Breast epithelium (tissue), 4 donors: ENCODE data around the gene CCNG2. TPM values are rescaled to one million over a fixed set of nuclear protein-coding genes. Genes with fewer than 3 reads are reported as not detected.
A peak's percentile ranks its signal among the peaks of the same experiment; 100 is the strongest.

Source experiments
- DNase-seq, 2 donors: peaks; one replicate each; pipeline ENCODE4 v3.0.0-alpha.2; 2019; ENCODE audit warnings: low spot score in 2 of 2
- H3K27ac ChIP-seq, 2 donors: fragments of 200-600 bp; sonication (generic) in 1 of 2; one replicate each; pipeline ENCODE4 v1.5.1; 2016 to 2019; ENCODE audit warnings: mild to moderate bottlenecking in 1 of 2
- H3K27me3 ChIP-seq, 2 donors: fragments of 200-600 bp; sonication (generic) in 1 of 2; one replicate each; pipeline versions ENCODE4 v1.5.1 to v1.6.0; 2017 to 2019; ENCODE audit warnings: control low read depth in 1 of 2, mild to moderate bottlenecking in 1 of 2
- H3K36me3 ChIP-seq: fragments of 200-600 bp; one replicate; pipeline ENCODE4 v1.5.1; 2019
- H3K4me1 ChIP-seq, 2 donors: fragments of 200-600 bp; sonication (generic); one replicate each; pipeline ENCODE4 v1.5.1; 2016 to 2019; ENCODE audit warnings: control low read depth in 1 of 2
- H3K4me3 ChIP-seq, 3 donors: fragments of 200-600 bp; sonication (generic); 1 replicate in 2 of 3; 2 replicates in 1 of 3; pipeline ENCODE4 v1.5.1; 2016 to 2019; ENCODE audit warnings: mild to moderate bottlenecking in 3 of 3, moderate library complexity in 2 of 3
- H3K9me3 ChIP-seq, 2 donors: fragments of 200-600 bp; sonication (generic) in 1 of 2; one replicate each; pipeline ENCODE4 v1.5.1; 2016 to 2019; ENCODE audit warnings: control low read depth in 1 of 2
- CTCF ChIP-seq, 3 donors: fragments of 450-650 bp; IDR thresholded peaks; one replicate each; pipeline ENCODE4 v1.5.1; 2016 to 2017; ENCODE audit warnings: antibody characterized with exemption in 3 of 3, mild to moderate bottlenecking in 3 of 3, moderate library complexity in 3 of 3
- POLR2A ChIP-seq: fragments of 450-650 bp; IDR thresholded peaks from one replicate; pipeline ENCODE4 v1.6.1; 2016; ENCODE audit warnings: antibody characterized with exemption, mild to moderate bottlenecking, moderate library complexity
- POLR2AphosphoS5 ChIP-seq, 3 donors: sonication (generic); formaldehyde crosslinking; IDR thresholded peaks; one replicate each; pipeline ENCODE4 v1.6.1; 2017; ENCODE audit warnings: antibody characterized with exemption in 3 of 3
- intact Hi-C: fragments of 100-400 bp; cut with DNase I; formaldehyde crosslinking; loops from one replicate; pipeline ENCODE4 v1.15.1; 2023; ENCODE audit warnings: low total_unique reads
- total RNA-seq, 3 donors: library from RNA; depleted of rRNA; stranded (reverse); fragments of >200 nt; gene quantifications; one replicate each; pipeline ENCODE4 v1.1.0, GENCODE V29; 2016

The CCNG2 gene
- total RNA-seq, 3 donors from 2014 or later, result 74.1 to 111 (median 107) TPM

- no peaks in the 10 kb centered on the region for H3K9me3 ChIP-seq
- no peak overlapping the region for H3K27ac ChIP-seq
- no peak for DNase-seq
- no peaks in the 10 kb centered on the region for H3K27me3 ChIP-seq
- intact Hi-C loops, result no loop called here
- no peaks in the 10 kb centered on the region for H3K36me3 ChIP-seq
- H3K4me3 ChIP-seq, result no peak overlapping the region
- TF ChIP-seq POLR2AphosphoS5 (IDR thresholded peaks at IDR 0.05) (no peak), POLR2A (no peak), CTCF (IDR thresholded peaks at IDR 0.05) (no peak)
- no peaks in the 10 kb centered on the region for H3K4me1 ChIP-seq
Observed at GRCh38 chr4:77189412-77189811, 32.4 kb downstream of the CCNG2 start.

GRCh38 chr4:77190053-77190452 is 33.0 kb downstream of the CCNG2 start:
- Histone ChIP-seq H3K4me3 (no peak overlapping the region), H3K36me3 (no peaks in the 10 kb centered on the region), H3K9me3 (no peaks in the 10 kb centered on the region), H3K27me3 (no peaks in the 10 kb centered on the region), H3K27ac (no peak overlapping the region), H3K4me1 (no peaks in the 10 kb centered on the region)
- TF ChIP-seq CTCF (IDR thresholded peaks at IDR 0.05), result no peak
- TF ChIP-seq POLR2A, result no peak
- TF ChIP-seq POLR2AphosphoS5 (IDR thresholded peaks at IDR 0.05), result no peak
- intact Hi-C loops, result no loop called here
- peak in 1 of 2 donors; percentile 20 for DNase-seq

GRCh38 chr4:77193046-77193445 is 36.0 kb downstream of the CCNG2 start:
- H3K9me3 ChIP-seq, result no peaks in the 10 kb centered on the region
- H3K4me3 ChIP-seq, result no peak overlapping the region
- no peaks in the 10 kb centered on the region for H3K36me3 ChIP-seq
- H3K27ac ChIP-seq, result no peak overlapping the region
- no peaks in the 10 kb centered on the region for H3K4me1 ChIP-seq
- TF ChIP-seq CTCF (IDR thresholded peaks at IDR 0.05) (no peak), POLR2AphosphoS5 (IDR thresholded peaks at IDR 0.05) (no peak), POLR2A (no peak)
- DNase-seq, result no peak
- no peaks in the 10 kb centered on the region for H3K27me3 ChIP-seq
- intact Hi-C loops, result no loop called here

GRCh38 chr4:77193511-77194102 is 36.6 kb downstream of the CCNG2 start:
- DNase-seq, result peak in 1 of 2 donors; percentile 27
- H3K36me3 ChIP-seq, result no peaks in the 10 kb centered on the region
- TF ChIP-seq CTCF (IDR thresholded peaks at IDR 0.05) (no peak), POLR2A (no peak), POLR2AphosphoS5 (IDR thresholded peaks at IDR 0.05) (no peak)
- H3K4me3 ChIP-seq, result peak overlapping the region in 2 of 3 donors; percentile 21 to 27
- H3K27me3 ChIP-seq, result no peaks in the 10 kb centered on the region
- no peak overlapping the region for H3K27ac ChIP-seq
- H3K9me3 ChIP-seq, result no peaks in the 10 kb centered on the region
- intact Hi-C loops, result no loop called here
- no peaks in the 10 kb centered on the region for H3K4me1 ChIP-seq

- Histone ChIP-seq H3K27me3 (no peaks in the 10 kb centered on the region), H3K36me3 (no peaks in the 10 kb centered on the region), H3K4me3 (no peak overlapping the region), H3K9me3 (no peaks in the 10 kb centered on the region), H3K27ac (no peak overlapping the region), H3K4me1 (no peaks in the 10 kb centered on the region)
- intact Hi-C loops, result no loop called here
- no peak for DNase-seq
- TF ChIP-seq POLR2A (no peak), CTCF (IDR thresholded peaks at IDR 0.05) (no peak), POLR2AphosphoS5 (IDR thresholded peaks at IDR 0.05) (no peak)
Observed at GRCh38 chr4:77194366-77194765, 37.4 kb downstream of the CCNG2 start.
